HCT116 (cell line): ENCODE measurements around the gene UPF2. TPM values are rescaled to one million over a fixed set of nuclear protein-coding genes. Genes with fewer than 3 reads are reported as not detected.

Source experiments
- ATAC-seq: fragments of 200-7000 bp; cut with Tn5 transposase; 2 replicates; pipeline ENCODE4 v1.9.1; 2020; ENCODE audit warnings: mild to moderate bottlenecking, moderate library complexity
- BruUV-seq: library from RNA; stranded (reverse); fragments of 400-500 nt; replicated peaks from 2 replicates; lab custom pipeline; 2021; lab: Mats Ljungman, UMichigan
- CTCF ChIA-PET: fragments of 300-600 bp; sonication (Branson Sonifier 250); formaldehyde crosslinking; loops from one replicate; lab custom pipeline; 2021; ENCODE audit warnings: antibody characterized with exemption; lab: Charles Lee
- POLR2A ChIA-PET: fragments of 300-600, 350-600 bp; sonication (Branson Sonifier 250); formaldehyde crosslinking; loops from one replicate; lab custom pipeline; 2021; ENCODE audit warnings: antibody characterized with exemption; lab: Charles Lee
- RAD21 ChIA-PET, 2 experiments: fragments of 300-600 bp; sonication (Branson Sonifier 250); formaldehyde crosslinking; loops; one replicate each; lab custom pipeline; 2023; ENCODE audit warnings: low total read pairs in 2 of 2; ENCODE audit not compliant: uncharacterized antibody in 2 of 2, unreplicated experiment in 2 of 2, low non-redundant PET in 1 of 2; lab: Charles Lee
- DNase-seq: peaks from one replicate; pipeline ENCODE4 v3.0.0-alpha.2; 2010; ENCODE audit warnings: low read depth, low spot score
- H2AFZ ChIP-seq: fragments of 200-600 bp; shearing (Covaris generic), sonication (generic); 2 replicates; pipeline ENCODE4 v1.6.1; 2017; ENCODE audit warnings: low read depth, mixed run types, mixed read lengths, antibody characterized with exemption, low read length; ENCODE audit not compliant: poor library complexity, severe bottlenecking
- H3K27ac ChIP-seq: 2 replicates; pipeline ENCODE4 v1.5.1; 2012; ENCODE audit warnings: low read depth, low read length
- H3K27me3 ChIP-seq: fragments of 200-600 bp; sonication (generic); 2 replicates; pipeline ENCODE4 v1.6.1; 2016; ENCODE audit warnings: mixed run types, low read length, mixed read lengths; ENCODE audit not compliant: insufficient read depth
- H3K36me3 ChIP-seq, 2 experiments: fragments of 200-500 bp in 1 of 2; fragments of 200-600 bp in 1 of 2; sonication (Bioruptor generic) in 1 of 2; sonication (generic) in 1 of 2; 2 replicates each; pipeline versions ENCODE4 v1.5.1 to v1.6.1; 2014 to 2016; ENCODE audit warnings: low read length in 2 of 2, inconsistent platforms in 1 of 2, mixed read lengths in 1 of 2, mixed run types in 1 of 2; ENCODE audit not compliant: insufficient read depth in 2 of 2, control insufficient read depth in 1 of 2
- H3K4me1 ChIP-seq, 2 experiments: fragments of 200-600 bp in 1 of 2; sonication (generic) in 1 of 2; 2 replicates each; pipeline versions ENCODE4 v1.5.1 to v1.6.1; 2012 to 2017; ENCODE audit warnings: low read length in 2 of 2, inconsistent platforms in 1 of 2, mild to moderate bottlenecking in 1 of 2, mixed read lengths in 1 of 2, mixed run types in 1 of 2, moderate library complexity in 1 of 2; ENCODE audit not compliant: insufficient read depth in 2 of 2, control insufficient read depth in 1 of 2
- H3K4me2 ChIP-seq: fragments of 200-600 bp; sonication (generic); 2 replicates; pipeline ENCODE4 v1.6.1; 2017; ENCODE audit warnings: mixed run types, low read length, mixed read lengths
- H3K4me3 ChIP-seq, 2 experiments: fragments of 200-600 bp in 1 of 2; sonication (generic) in 1 of 2; replicated peaks in 1 of 2; 2 replicates each; pipeline ENCODE4 v1.5.1; 2011 to 2016; ENCODE audit warnings: low read length in 2 of 2, control low read depth in 1 of 2, low read depth in 1 of 2, mild to moderate bottlenecking in 1 of 2, mixed read lengths in 1 of 2, mixed run types in 1 of 2
- H3K79me2 ChIP-seq: fragments of 200-600 bp; sonication (generic); 2 replicates; pipeline ENCODE4 v1.6.1; 2017; ENCODE audit warnings: mild to moderate bottlenecking, mixed run types, low read length, moderate library complexity, mixed read lengths; ENCODE audit not compliant: insufficient read depth
- H3K9ac ChIP-seq: fragments of 200-600 bp; sonication (generic); 2 replicates; pipeline ENCODE4 v1.6.1; 2016; ENCODE audit warnings: low read length, mixed read lengths
- H3K9me2 ChIP-seq: fragments of 200-600 bp; sonication (generic), shearing (Covaris generic); 2 replicates; pipeline ENCODE4 v1.6.1; 2017; ENCODE audit warnings: mixed run types, mild to moderate bottlenecking, moderate library complexity; ENCODE audit not compliant: insufficient read depth
- H3K9me3 ChIP-seq, 2 experiments: fragments of 200-500 bp in 1 of 2; fragments of 200-600 bp in 1 of 2; sonication (Bioruptor generic) in 1 of 2; sonication (generic) in 1 of 2; 2 replicates each; pipeline ENCODE4 v1.6.1; 2014 to 2017; ENCODE audit warnings: low read length in 2 of 2, mixed read lengths in 2 of 2, inconsistent platforms in 1 of 2, low read depth in 1 of 2, mild to moderate bottlenecking in 1 of 2, mixed run types in 1 of 2, moderate library complexity in 1 of 2; ENCODE audit not compliant: control insufficient read depth in 1 of 2, insufficient read depth in 1 of 2
- H4K20me1 ChIP-seq: fragments of 200-600 bp; sonication (generic), shearing (Covaris generic); 2 replicates; pipeline ENCODE4 v1.6.1; 2017; ENCODE audit warnings: mixed run types, mild to moderate bottlenecking, moderate library complexity; ENCODE audit not compliant: insufficient read depth
- ATF3 ChIP-seq: IDR thresholded peaks from 2 replicates; pipeline ENCODE4 v1.6.1; 2012
- CEBPB ChIP-seq: IDR thresholded peaks from 2 replicates; pipeline ENCODE4 v1.6.1; 2012; ENCODE audit warnings: low read depth
- CTCF ChIP-seq, 3 experiments: fragments of 200-600 bp in 1 of 3; sonication (generic) in 1 of 3; IDR thresholded peaks in 2 of 3; conservative IDR thresholded peaks in 1 of 3; 2 replicates each; pipeline ENCODE4 v1.5.1; 2012 to 2017; ENCODE audit warnings: low read depth in 2 of 3, low read length in 2 of 3, antibody characterized with exemption in 1 of 3, borderline replicate concordance in 1 of 3, control low read depth in 1 of 3, mild to moderate bottlenecking in 1 of 3, mixed read lengths in 1 of 3, mixed run types in 1 of 3, moderate library complexity in 1 of 3; ENCODE audit not compliant: insufficient read depth in 1 of 3
- EGR1 ChIP-seq: IDR thresholded peaks from 2 replicates; pipeline ENCODE4 v1.6.1; 2012; ENCODE audit warnings: low read depth
- EZH2 ChIP-seq: fragments of 200-600 bp; sonication (generic); IDR thresholded peaks from 2 replicates; pipeline ENCODE4 v1.6.1; 2017; ENCODE audit warnings: antibody characterized with exemption, mixed run types
- JUND ChIP-seq: IDR thresholded peaks from 2 replicates; pipeline ENCODE4 v1.6.1; 2012
- POLR2A ChIP-seq: IDR thresholded peaks from 2 replicates; pipeline ENCODE4 v1.7.0; 2011; ENCODE audit warnings: borderline replicate concordance; ENCODE audit not compliant: insufficient read depth, insufficient read length; ENCODE audit errors: extremely low read depth
- POLR2AphosphoS5 ChIP-seq: IDR thresholded peaks from 2 replicates; pipeline ENCODE4 v1.6.1; 2011; ENCODE audit warnings: mild to moderate bottlenecking, low read depth, low read length, moderate library complexity
- REST ChIP-seq: IDR thresholded peaks from 2 replicates; pipeline ENCODE4 v1.6.1; 2012; ENCODE audit warnings: low read depth
- SP1 ChIP-seq: IDR thresholded peaks from 2 replicates; pipeline ENCODE4 v1.6.1; 2012; ENCODE audit warnings: low read depth
- SRF ChIP-seq: IDR thresholded peaks from 2 replicates; pipeline ENCODE4 v1.6.1; 2012; ENCODE audit warnings: low read depth
- TCF7L2 ChIP-seq: IDR thresholded peaks from 2 replicates; pipeline ENCODE4 v1.7.0; 2011; ENCODE audit warnings: borderline replicate concordance, inconsistent platforms; ENCODE audit not compliant: insufficient read depth, insufficient read length; ENCODE audit errors: extremely low read depth
- ZFX ChIP-seq: fragments of 450-650 bp; IDR thresholded peaks from 2 replicates; pipeline ENCODE4 v1.6.1; 2017
- intact Hi-C: fragments of 100-400 bp; cut with micrococcal nuclease; formaldehyde crosslinking; loops from 2 replicates; pipeline ENCODE4 v1.10.0; 2022
- total RNA-seq: library from RNA; stranded (reverse); gene quantifications from one replicate; pipeline ENCODE4 v1.2.1, GENCODE V29; 2021; ENCODE audit not compliant: unreplicated experiment
- TF ChIP-seq, protein P1 (sequence below): IDR thresholded peaks from 2 replicates; pipeline ENCODE4 v1.6.1; 2011; ENCODE audit warnings: mild to moderate bottlenecking, low read length, moderate library complexity; ENCODE audit not compliant: insufficient replicate concordance; ENCODE audit errors: extremely low read depth

UPF2 gene
- total RNA-seq, 1 experiment from 2014 or later = 27.3 TPM

DNA sequence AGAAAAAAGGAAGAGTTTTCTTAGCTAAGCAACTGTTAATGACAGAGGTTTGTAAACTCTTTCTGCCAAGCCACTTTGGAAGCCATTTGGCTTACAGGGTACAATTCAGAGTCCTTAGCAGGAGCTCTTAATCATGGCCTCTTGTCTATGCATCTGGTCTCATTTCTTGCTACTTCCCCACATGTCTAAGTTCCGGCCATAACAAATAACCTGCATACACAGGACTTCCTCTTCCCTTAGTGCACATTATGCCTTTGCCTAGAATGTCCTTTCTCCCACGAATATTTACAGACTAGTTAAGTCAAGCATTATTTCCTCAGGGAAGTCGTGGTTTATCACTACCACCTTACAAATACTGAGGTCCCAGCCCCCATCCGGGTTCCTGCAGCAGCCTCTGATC is 8.6 kb upstream of the UPF2 start:
- ChIA-PET POLR2A (no interaction called here), CTCF (no interaction called here), RAD21 (no interaction called here)
- Histone ChIP-seq H3K27ac (no peak overlapping the region), H3K79me2 (no peaks in the 10 kb centered on the region), H3K4me1 (no peaks in the 10 kb centered on the region), H3K9ac (no peak overlapping the region), H2AFZ (no peak overlapping the region), H3K27me3 (no peaks in the 10 kb centered on the region)
- no peak for DNase-seq
- BruUV-seq = no TSS peak
- no peak for ATAC-seq
- no peak for TF ChIP-seq POLR2AphosphoS5
- TF ChIP-seq, all 23 proteins: peak for 0
- Histone ChIP-seq H3K4me2 (no peak overlapping the region), H3K9me2 (no peaks in the 10 kb centered on the region), H3K9me3 (no peaks in the 10 kb centered on the region), H4K20me1 (no peaks in the 10 kb centered on the region), H3K4me3 (no peak overlapping the region), H3K36me3 (no peaks in the 10 kb centered on the region)
- intact Hi-C loops = no loop called here

DNA sequence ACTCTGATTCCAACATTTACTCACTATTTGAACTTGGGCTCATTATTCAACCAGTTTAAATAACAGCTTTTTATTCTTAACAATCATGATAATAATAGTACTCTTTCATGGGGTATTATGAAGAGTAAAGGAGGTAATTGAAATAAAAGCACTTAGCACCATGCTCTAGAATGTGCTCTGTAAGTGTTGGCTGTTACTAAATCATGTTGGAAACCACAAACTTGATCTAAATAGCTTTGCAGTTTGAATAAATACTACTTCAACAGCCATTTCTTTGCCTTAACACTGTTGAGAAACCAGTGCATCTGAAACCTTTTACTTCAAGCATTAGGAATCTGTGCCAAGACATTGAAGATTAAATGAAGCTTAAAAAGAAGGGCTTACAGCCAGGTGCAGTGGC is 7.9 kb upstream of the UPF2 start:
- no peak overlapping the region for H3K4me3 ChIP-seq
- ChIA-PET POLR2A (no interaction called here), RAD21 (no interaction called here), CTCF (no interaction called here)
- H3K9me3 ChIP-seq = no peaks in the 10 kb centered on the region
- intact Hi-C loops = no loop called here
- no peaks in the 10 kb centered on the region for H3K9me2 ChIP-seq
- no peaks in the 10 kb centered on the region for H4K20me1 ChIP-seq
- DNase-seq (no peak), ATAC-seq (no peak)
- no peak overlapping the region for H3K9ac ChIP-seq
- H3K36me3 ChIP-seq = no peaks in the 10 kb centered on the region
- H3K27ac ChIP-seq = no peak overlapping the region
- H3K4me1 ChIP-seq = no peaks in the 10 kb centered on the region
- no peaks in the 10 kb centered on the region for H3K27me3 ChIP-seq
- H2AFZ ChIP-seq = no peak overlapping the region
- H3K4me2 ChIP-seq = no peak overlapping the region
- H3K79me2 ChIP-seq = no peaks in the 10 kb centered on the region
- BruUV-seq = no TSS peak
- TF ChIP-seq POLR2AphosphoS5 = no peak
- TF ChIP-seq CEBPB = no peak
- TF ChIP-seq ZFX = no peak
- TF ChIP-seq, protein P1, sequence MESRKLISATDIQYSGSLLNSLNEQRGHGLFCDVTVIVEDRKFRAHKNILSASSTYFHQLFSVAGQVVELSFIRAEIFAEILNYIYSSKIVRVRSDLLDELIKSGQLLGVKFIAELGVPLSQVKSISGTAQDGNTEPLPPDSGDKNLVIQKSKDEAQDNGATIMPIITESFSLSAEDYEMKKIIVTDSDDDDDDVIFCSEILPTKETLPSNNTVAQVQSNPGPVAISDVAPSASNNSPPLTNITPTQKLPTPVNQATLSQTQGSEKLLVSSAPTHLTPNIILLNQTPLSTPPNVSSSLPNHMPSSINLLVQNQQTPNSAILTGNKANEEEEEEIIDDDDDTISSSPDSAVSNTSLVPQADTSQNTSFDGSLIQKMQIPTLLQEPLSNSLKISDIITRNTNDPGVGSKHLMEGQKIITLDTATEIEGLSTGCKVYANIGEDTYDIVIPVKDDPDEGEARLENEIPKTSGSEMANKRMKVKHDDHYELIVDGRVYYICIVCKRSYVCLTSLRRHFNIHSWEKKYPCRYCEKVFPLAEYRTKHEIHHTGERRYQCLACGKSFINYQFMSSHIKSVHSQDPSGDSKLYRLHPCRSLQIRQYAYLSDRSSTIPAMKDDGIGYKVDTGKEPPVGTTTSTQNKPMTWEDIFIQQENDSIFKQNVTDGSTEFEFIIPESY = no peak
- no peak for TF ChIP-seq SP1
- no peak for TF ChIP-seq CTCF (IDR thresholded peaks at IDR 0.05 in 2 of 3, conservative IDR thresholded peaks at IDR 0.05 in 1 of 3; ENCODE audit: borderline replicate concordance in 1 of 3, insufficient read depth in 1 of 3, low read depth in 2 of 3, low read length in 2 of 3)
- TF ChIP-seq TCF7L2 = no peak
- no peak for TF ChIP-seq REST
- TF ChIP-seq ATF3 = no peak
- no peak for TF ChIP-seq POLR2A
- no peak for TF ChIP-seq SRF
- TF ChIP-seq EZH2 = no peak
- no peak for TF ChIP-seq EGR1
- TF ChIP-seq JUND = no peak
